Activated CD8-positive, alpha-beta T cell treated with anti-CD3 and anti-CD28 coated beads for 36 hours (primary cell): ENCODE results near the gene FOXC1. TPM values are rescaled to one million over a fixed set of nuclear protein-coding genes. Genes with fewer than 3 reads are reported as not detected.

Experiments
- ATAC-seq: fragments of 200-7000 bp; cut with Tn5 transposase; one replicate; pipeline ENCODE4 v1.10.0; 2021; ENCODE audit warnings: mild to moderate bottlenecking, moderate library complexity
- CTCF ChIA-PET: fragments of 350-600 bp; sonication (Branson Sonifier 250); formaldehyde crosslinking; loops from one replicate; lab custom pipeline; 2021; ENCODE audit warnings: antibody characterized with exemption; lab: Charles Lee
- POLR2A ChIA-PET: fragments of 350-600 bp; sonication (Branson Sonifier 250); formaldehyde crosslinking; loops from one replicate; lab custom pipeline; 2021; ENCODE audit warnings: antibody characterized with exemption; lab: Charles Lee
- DNase-seq: peaks from one replicate; pipeline ENCODE4 v3.0.0-alpha.2; 2020
- H3K27ac Mint-ChIP-seq: one replicate; pipeline ENCODE4 v1.8.0; 2021; ENCODE audit warnings: mild to moderate bottlenecking, mixed read lengths
- H3K27me3 Mint-ChIP-seq: one replicate; pipeline ENCODE4 v1.8.0; 2021; ENCODE audit warnings: mixed read lengths
- H3K36me3 Mint-ChIP-seq: one replicate; pipeline ENCODE4 v1.8.0; 2021; ENCODE audit warnings: low read depth, mixed read lengths
- H3K4me1 Mint-ChIP-seq: one replicate; pipeline ENCODE4 v1.8.0; 2021; ENCODE audit warnings: low read depth, mixed read lengths
- H3K4me3 Mint-ChIP-seq: one replicate; pipeline ENCODE4 v1.8.0; 2021; ENCODE audit warnings: mild to moderate bottlenecking, moderate library complexity, mixed read lengths
- H3K9me3 Mint-ChIP-seq: one replicate; pipeline ENCODE4 v1.8.0; 2021; ENCODE audit warnings: mixed read lengths
- CTCF ChIP-seq: fragments of 200-600 bp; IDR thresholded peaks from one replicate; pipeline ENCODE4 v1.8.0; 2022; ENCODE audit warnings: antibody characterized with exemption, mild to moderate bottlenecking
- intact Hi-C: fragments of 100-400 bp; cut with micrococcal nuclease; formaldehyde crosslinking; loops from one replicate; pipeline ENCODE4 v1.10.0; 2022
- total RNA-seq, 2 experiments: library from RNA; stranded (reverse); gene quantifications; one replicate each; pipeline ENCODE4 v1.2.3, GENCODE V29; 2021

FOXC1 gene
- total RNA-seq, 2 experiments from 2014 or later, result 0.16 TPM; not detected in 1

DNA sequence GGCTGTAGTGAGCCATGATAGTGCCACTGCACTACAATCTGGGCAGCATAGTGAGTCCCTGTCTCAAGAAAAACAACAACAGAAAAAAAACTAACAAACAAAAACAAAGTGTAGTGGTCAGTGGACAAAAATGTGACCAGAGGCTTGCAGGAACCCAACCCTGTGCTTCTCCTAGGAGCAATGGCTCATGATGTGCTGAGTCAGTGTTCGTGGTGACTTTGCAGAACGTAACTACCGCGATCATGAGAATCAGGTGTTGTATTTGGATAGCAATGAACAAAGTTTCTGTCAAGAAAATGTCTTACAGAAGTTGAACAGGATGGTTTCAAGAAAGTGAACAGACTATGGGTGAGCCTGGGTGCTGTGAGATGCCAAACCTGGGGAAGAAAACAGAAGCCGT lies 18.5 kb upstream of the FOXC1 start:
- CTCF ChIA-PET, result no interaction called here
- TF ChIP-seq CTCF, result no peak
- ATAC-seq, result no peak
- POLR2A ChIA-PET, result no interaction called here
- no peaks in the 10 kb centered on the region for H3K36me3 Mint-ChIP-seq
- H3K4me1 Mint-ChIP-seq, result no peaks in the 10 kb centered on the region
- no peaks in the 10 kb centered on the region for H3K9me3 Mint-ChIP-seq
- no peak overlapping the region for H3K4me3 Mint-ChIP-seq
- DNase-seq, result no peak
- intact Hi-C loops, result loop anchor here (10.0 kb wide), 1 partner anchor 1164 kb away; the partner anchor contains the start of gene MYLK4
- H3K27me3 Mint-ChIP-seq, result peaks cover 23% of the 10 kb centered on the region
- no peak overlapping the region for H3K27ac Mint-ChIP-seq

DNA sequence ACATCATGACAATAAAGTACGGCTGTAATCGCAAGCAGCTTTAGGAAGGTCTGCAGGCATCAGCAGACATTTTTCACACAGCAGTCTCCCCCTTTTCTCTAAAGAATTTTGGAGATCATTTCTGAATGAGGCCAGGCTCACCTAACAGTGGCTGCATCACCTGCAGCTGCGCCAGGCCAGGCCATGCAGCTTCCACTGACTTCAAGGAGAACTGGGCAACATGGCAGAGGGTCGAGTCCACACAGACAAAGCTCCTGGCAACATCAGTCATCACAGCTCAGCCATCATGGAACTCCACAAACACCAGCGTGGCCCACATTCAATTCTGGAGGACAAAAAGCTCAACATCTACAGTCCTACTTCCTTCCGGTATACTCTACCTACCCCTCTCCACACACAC lies 17.8 kb upstream of the FOXC1 start:
- Mint-ChIP-seq H3K4me3 (no peak overlapping the region), H3K9me3 (no peaks in the 10 kb centered on the region), H3K27me3 (peaks cover 26% of the 10 kb centered on the region), H3K27ac (no peak overlapping the region), H3K4me1 (no peaks in the 10 kb centered on the region), H3K36me3 (no peaks in the 10 kb centered on the region)
- no peak for DNase-seq
- CTCF ChIA-PET, result interaction anchor here (1.6 kb wide), 1 partner anchor 35 kb away, joined by 3 read pairs; no protein-coding TSS in a partner anchor
- TF ChIP-seq CTCF, result no peak
- intact Hi-C loops, result loop anchor here (10.0 kb wide), 1 partner anchor 1163 kb away; the partner anchor contains the start of gene MYLK4
- ATAC-seq, result no peak
- POLR2A ChIA-PET, result interaction anchor here (0.8 kb wide), 1 partner anchor 919 kb away, joined by 3 read pairs; no protein-coding TSS in a partner anchor

GRCh38 chr6:1592852-1593251 lies 16.9 kb upstream of the FOXC1 start:
- ChIA-PET POLR2A (interaction anchor here (0.8 kb wide), 1 partner anchor 919 kb away, joined by 3 read pairs; no protein-coding TSS in a partner anchor), CTCF (interaction anchor here (1.2 to 1.7 kb wide), 4 partner anchors 35 to 1168 kb away, joined by 3 to 5 read pairs (median 3); partner anchors contain the start of gene MYLK4)
- H3K4me3 Mint-ChIP-seq, result no peak overlapping the region
- no peaks in the 10 kb centered on the region for H3K4me1 Mint-ChIP-seq
- no peak for DNase-seq
- intact Hi-C loops, result loop anchor here (10.0 kb wide), 1 partner anchor 1162 kb away; the partner anchor contains the start of gene MYLK4
- H3K27me3 Mint-ChIP-seq, result peaks cover 31% of the 10 kb centered on the region
- no peaks in the 10 kb centered on the region for H3K36me3 Mint-ChIP-seq
- no peak for TF ChIP-seq CTCF
- H3K9me3 Mint-ChIP-seq, result no peaks in the 10 kb centered on the region
- no peak overlapping the region for H3K27ac Mint-ChIP-seq
- ATAC-seq, result no peak

- no peaks in the 10 kb centered on the region for H3K36me3 Mint-ChIP-seq
- TF ChIP-seq CTCF, result no peak
- ChIA-PET CTCF (interaction anchor here (1.2 to 1.7 kb wide), 4 partner anchors 34 to 1168 kb away, joined by 3 to 5 read pairs (median 3); partner anchors contain the start of gene MYLK4), POLR2A (no interaction called here)
- intact Hi-C loops, result loop anchor here (10.0 kb wide), 1 partner anchor 1161 kb away; the partner anchor contains the start of gene MYLK4
- peaks cover 36% of the 10 kb centered on the region for H3K27me3 Mint-ChIP-seq
- no peak for ATAC-seq
- H3K27ac Mint-ChIP-seq, result no peak overlapping the region
- no peak for DNase-seq
- no peaks in the 10 kb centered on the region for H3K4me1 Mint-ChIP-seq
- H3K4me3 Mint-ChIP-seq, result no peak overlapping the region
- H3K9me3 Mint-ChIP-seq, result no peaks in the 10 kb centered on the region
Measured at GRCh38 chr6:1593286-1593957, 16.3 kb upstream of the FOXC1 start.

- peaks cover 36% of the 10 kb centered on the region for H3K27me3 Mint-ChIP-seq
- TF ChIP-seq CTCF, result no peak
- DNase-seq (no peak), ATAC-seq (no peak)
- H3K4me1 Mint-ChIP-seq, result no peaks in the 10 kb centered on the region
- intact Hi-C loops, result loop anchor here (10.0 kb wide), 1 partner anchor 1161 kb away; the partner anchor contains the start of gene MYLK4
- H3K27ac Mint-ChIP-seq, result no peak overlapping the region
- no peak overlapping the region for H3K4me3 Mint-ChIP-seq
- H3K9me3 Mint-ChIP-seq, result no peaks in the 10 kb centered on the region
- ChIA-PET POLR2A (no interaction called here), CTCF (interaction anchor here (1.2 to 1.7 kb wide), 3 partner anchors 855 to 1167 kb away, joined by 3 to 5 read pairs (median 3); partner anchors contain the start of gene MYLK4)
- no peaks in the 10 kb centered on the region for H3K36me3 Mint-ChIP-seq
Measured at GRCh38 chr6:1593958-1594314, 15.8 kb upstream of the FOXC1 start.
